Fibroblast of mammary gland (primary cell): ENCODE measurements around the gene C1QTNF12.

Experiments used
- DNase-seq: peaks from one replicate; pipeline ENCODE4 v3.0.0-alpha.2; 2010; ENCODE audit warnings: low read depth
- H3K4me3 ChIP-seq: 2 replicates; pipeline ENCODE4 v1.5.1; 2011; ENCODE audit warnings: low read depth, mild to moderate bottlenecking, low read length, moderate library complexity; ENCODE audit not compliant: control insufficient read depth
- CTCF ChIP-seq: conservative IDR thresholded peaks from 2 replicates; pipeline ENCODE4 v1.5.1; 2011; ENCODE audit warnings: low read depth, low read length, inconsistent platforms; ENCODE audit not compliant: control insufficient read depth, insufficient read depth

C1QTNF12 gene

GRCh38 chr1:1204425-1204920 lies 42.0 kb downstream of the C1QTNF12 start:
- no peak overlapping the region for H3K4me3 ChIP-seq
- no peak for TF ChIP-seq CTCF
- DNase-seq = no peak

- DNase-seq = no peak
- no peak overlapping the region for H3K4me3 ChIP-seq
- TF ChIP-seq CTCF = no peak
Observed at GRCh38 chr1:1203561-1204424, 42.7 kb downstream of the C1QTNF12 start.

- H3K4me3 ChIP-seq = no peak overlapping the region
- no peak for TF ChIP-seq CTCF
- no peak for DNase-seq
Observed at GRCh38 chr1:1202831-1203560, 43.5 kb downstream of the C1QTNF12 start.

- DNase-seq = peak; percentile 53
- TF ChIP-seq CTCF = no peak
- no peak overlapping the region for H3K4me3 ChIP-seq
Observed at GRCh38 chr1:1200876-1201810, 45.4 kb downstream of the C1QTNF12 start.

- H3K4me3 ChIP-seq = no peak overlapping the region
- no peak for TF ChIP-seq CTCF
- DNase-seq = no peak
Observed at GRCh38 chr1:1199961-1200875, 46.3 kb downstream of the C1QTNF12 start.
